HG03432 (cell line): ENCODE results near the gene CLDN10.
"Not testable (repeated sequence)": the region's sequence is repeated elsewhere in the genome, so short reads cannot be mapped to it uniquely, and the experiment has no call there.

Experiments used
- ATAC-seq: cut with Tn5 transposase; IDR thresholded peaks from one replicate; pipeline ENCODE4 v1.9.1; 2021; ENCODE audit warnings: mild to moderate bottlenecking, moderate library complexity; ENCODE audit not compliant: unreplicated experiment

The CLDN10 gene

DNA sequence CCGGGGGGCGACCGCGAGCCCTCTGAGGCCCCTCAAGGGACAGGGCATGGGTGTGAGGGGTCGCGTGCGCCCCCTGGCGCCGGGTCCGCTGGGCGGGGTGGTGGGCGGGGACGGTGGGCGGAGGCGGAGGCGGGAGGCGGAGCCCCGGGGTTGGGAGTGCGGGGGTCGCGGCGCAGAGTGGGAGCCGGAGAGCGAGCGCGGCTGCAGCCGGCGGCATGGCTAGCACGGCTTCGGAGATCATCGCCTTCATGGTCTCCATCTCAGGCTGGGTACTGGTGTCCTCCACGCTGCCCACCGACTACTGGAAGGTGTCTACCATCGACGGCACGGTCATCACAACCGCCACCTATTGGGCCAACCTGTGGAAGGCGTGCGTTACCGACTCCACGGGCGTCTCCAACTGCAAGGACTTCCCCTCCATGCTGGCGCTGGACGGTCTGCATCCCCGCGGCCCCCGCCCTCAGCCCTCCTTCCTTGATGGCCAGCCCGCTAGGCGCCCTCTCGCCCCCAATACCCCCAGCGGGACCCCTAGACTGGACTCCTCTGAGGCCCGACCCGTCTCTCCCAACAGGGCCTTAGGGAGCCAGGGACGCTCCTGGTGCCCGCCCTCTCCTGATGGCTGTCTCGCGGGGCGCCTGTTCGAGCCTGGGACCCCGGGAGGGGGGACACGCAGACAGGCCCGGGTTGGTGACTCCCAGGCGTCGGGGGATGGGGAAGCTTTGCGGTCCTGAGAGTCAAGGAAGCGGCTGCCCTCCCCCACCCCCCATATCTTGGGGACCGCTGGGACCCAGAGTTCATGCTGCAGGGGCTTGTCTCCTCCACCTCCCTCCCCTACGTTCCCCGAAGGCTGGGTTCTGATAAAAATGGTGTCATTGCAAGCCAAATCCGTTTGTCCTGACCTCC is at the start of gene CLDN10:
Gene CLDN10 (plus strand): TSS at position 182 of the 903 bp plus-strand sequence. CDS start 34 bp downstream, at position 216.
- ATAC-seq: peak; percentile 44

DNA sequence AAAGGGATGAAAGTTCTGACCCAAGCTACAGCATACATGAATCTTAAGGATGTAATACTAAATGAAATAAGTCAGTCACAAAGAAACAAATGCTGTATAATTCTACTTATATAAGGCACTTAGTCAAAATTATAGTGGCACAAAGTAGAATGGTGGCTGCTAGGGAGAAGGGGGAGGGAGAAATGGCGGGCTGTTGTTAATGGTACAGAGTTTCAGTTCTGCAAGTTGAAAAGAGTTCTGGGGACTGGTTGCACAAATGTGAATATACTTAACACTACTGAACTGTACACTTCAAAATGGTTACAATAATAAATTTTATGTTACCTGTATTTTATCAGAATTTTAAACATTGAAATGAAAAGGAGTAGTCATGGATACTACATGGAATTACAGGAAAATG is 48.9 kb upstream of the CLDN10 start:
- ATAC-seq: peak; percentile 63

- ATAC-seq: no peak
Measured at GRCh38 chr13:95505265-95505664, 47.3 kb upstream of the CLDN10 start.

GRCh38 chr13:95505986-95506385 is 46.5 kb upstream of the CLDN10 start:
- no peak for ATAC-seq

- no peak for ATAC-seq
Measured at GRCh38 chr13:95507991-95508390, 44.5 kb upstream of the CLDN10 start.

DNA sequence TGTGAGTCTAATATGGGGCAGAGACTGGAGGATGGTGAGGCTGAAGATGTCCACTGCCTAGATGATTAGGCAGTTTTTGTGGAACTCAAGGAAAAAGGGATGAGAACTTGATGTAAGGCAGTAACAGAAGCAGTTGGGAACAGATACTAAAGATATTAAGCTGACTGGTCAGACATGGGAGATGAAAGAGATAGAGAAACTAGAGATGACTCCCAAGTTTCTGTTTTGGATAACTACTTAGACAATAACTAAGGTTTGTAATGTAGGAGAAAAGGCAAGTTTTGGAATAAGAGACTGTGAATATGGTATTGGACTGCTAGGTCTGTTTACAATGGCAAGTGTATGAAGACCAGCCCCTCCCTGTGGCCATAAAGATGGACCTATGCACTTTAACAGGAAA is 43.5 kb upstream of the CLDN10 start:
- no peak for ATAC-seq

- ATAC-seq: peak; percentile 52
Measured at GRCh38 chr13:95509521-95510310, 42.8 kb upstream of the CLDN10 start.

GRCh38 chr13:95510950-95511349 is 41.6 kb upstream of the CLDN10 start:
- ATAC-seq: no peak

DNA sequence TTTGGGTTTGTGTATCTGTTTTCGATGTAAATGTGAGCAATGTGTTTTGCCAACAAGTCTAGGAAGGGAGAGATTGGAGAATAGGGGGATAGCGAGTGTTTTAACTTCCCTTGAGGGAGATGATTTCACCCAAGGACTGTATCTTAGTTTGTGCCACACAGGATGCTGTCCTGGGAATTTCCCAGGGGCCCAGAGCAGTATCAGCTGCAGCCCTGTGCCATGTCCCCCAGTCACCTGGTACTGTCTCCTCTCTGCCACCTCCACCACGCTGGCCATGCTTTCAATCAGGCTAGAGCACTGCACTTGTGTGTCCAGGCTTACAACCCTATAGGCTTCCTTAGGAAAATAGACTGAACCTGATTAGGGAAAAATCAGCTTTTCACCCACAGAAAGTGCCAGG is 40.1 kb upstream of the CLDN10 start:
- ATAC-seq: no peak

DNA sequence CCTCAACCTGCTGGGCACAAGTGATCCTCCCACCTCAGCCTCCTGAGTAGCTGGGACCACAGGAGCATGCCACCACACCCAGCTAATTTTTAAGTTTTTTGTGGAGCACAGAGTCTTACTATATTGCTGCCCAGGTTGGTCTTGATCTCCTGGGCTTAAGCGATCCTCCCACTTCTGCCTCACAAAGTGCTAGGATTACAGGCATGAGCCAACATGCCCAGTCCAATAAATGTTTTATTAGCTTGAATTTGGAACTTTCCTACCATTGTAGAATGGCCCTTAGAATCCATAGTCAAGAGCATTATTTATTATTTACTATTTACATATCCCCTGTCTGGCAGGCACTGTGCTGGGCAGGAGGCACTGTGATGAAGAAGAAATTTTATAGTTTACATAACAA is 39.6 kb upstream of the CLDN10 start:
- no peak for ATAC-seq

GRCh38 chr13:95515606-95516005 is 36.9 kb upstream of the CLDN10 start:
- not testable (repeated sequence) for ATAC-seq

DNA sequence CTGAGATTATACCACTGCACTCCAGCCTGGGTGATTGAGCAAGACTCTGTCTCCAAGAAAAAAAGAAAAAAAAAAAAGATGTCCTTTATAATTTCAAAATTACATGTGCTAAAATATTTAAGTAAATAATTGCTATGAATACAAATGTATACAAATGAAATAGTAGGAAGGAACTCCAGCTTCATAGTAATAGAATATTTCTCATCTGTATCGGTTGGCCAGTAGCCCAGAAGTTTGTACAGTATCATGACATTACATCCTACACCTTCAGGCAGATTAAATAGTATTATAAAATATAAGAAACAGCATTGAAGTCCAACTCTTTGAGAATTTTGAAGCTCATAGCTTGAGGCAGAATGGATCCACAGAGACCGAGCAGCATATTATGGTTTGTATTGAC is 36.5 kb upstream of the CLDN10 start:
- no peak for ATAC-seq

DNA sequence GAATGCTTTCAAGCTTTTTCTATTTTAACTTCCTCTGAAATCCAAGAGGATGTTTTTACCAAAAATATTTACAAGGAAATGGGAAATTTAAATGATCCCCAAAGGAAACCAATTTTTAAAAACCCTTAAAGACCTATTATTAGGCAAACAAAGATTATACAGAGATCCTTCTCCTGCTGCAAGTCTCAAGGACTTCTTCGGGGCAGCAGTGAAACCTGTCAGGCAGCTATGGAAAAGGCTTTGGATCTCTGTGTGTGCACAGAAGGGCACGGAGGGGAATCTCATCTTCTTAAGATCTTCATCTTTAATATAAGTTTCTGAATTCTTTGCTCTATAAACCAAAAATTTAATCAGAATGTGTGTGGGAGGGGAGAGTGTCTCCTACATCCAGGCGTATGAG is 36.0 kb upstream of the CLDN10 start:
- no peak for ATAC-seq

DNA sequence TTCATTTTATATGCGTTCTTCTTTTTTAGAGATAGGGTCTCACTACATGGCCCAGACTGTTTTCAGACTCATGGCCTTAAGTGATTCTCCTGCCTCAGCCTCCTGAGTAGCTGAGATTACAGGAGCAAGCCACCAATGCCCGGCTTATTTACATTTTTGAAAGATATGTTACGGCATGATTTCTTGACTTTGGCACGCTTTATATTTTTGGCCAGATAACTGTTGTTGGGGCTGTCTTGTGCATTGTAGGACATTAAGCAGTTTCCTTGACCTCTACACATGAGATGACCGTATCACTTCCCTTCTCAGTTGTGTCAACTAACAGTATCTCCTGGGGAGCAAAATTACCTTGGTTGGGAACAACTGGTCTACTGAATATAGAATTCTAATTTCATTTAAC is 28.9 kb upstream of the CLDN10 start:
- ATAC-seq: no peak

- ATAC-seq: no peak
Measured at GRCh38 chr13:95524264-95524901, 28.1 kb upstream of the CLDN10 start.

DNA sequence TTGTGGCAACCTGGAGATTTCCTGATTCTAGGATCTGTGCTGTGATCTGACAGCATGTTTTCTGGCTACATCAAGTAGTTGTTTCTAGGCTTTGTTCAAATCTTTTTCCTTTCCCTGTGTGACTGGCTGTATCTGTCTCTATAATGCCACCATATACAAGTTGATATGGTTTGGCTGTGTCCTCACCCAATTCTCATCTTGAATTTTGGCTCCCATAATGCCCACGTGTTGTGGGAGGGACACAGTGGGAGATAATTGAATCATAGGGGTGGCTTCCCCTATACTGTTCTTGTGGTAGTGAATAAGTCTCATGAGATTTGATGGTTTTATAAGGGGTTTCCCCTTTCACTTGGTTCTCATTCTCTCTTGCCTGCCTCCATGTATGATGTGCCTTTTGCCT is 24.6 kb upstream of the CLDN10 start:
- ATAC-seq: no peak

- ATAC-seq: no peak
Measured at GRCh38 chr13:95530178-95530577, 22.3 kb upstream of the CLDN10 start.

GRCh38 chr13:95533545-95534160 is 18.9 kb upstream of the CLDN10 start:
- no peak for ATAC-seq

GRCh38 chr13:95535243-95535642 is 17.3 kb upstream of the CLDN10 start:
- ATAC-seq: peak; percentile 73

GRCh38 chr13:95536632-95537241 is 15.8 kb upstream of the CLDN10 start:
- ATAC-seq: no peak

- no peak for ATAC-seq
Measured at GRCh38 chr13:95540888-95541287, 11.6 kb upstream of the CLDN10 start.
